ENCODE measurements around the gene TRIM13.

DNA sequence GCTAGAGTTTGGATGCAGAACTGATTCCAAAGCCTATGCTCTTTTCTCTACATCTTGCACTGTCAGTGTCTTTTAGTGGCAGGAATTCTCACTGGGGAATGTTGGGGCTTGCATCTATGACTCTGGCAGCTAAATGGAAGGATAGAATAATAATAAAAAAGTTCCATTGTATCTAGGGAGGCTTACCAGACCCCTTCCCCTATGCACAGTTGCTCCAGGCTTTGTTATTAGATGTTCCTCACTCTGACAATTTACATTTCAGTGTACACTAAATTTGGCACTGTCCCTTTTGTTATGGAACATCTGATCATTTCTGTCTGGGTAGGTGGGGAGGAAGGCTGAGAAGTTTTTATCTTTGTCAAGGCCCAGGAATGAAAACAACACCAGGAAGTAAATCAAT lies 3.7 kb upstream of the TRIM13 start:
- no peak for TF ChIP-seq EZH2phosphoT487 (IDR thresholded peaks at IDR 0.05; ENCODE audit: low read length)
- TF ChIP-seq, protein P1, sequence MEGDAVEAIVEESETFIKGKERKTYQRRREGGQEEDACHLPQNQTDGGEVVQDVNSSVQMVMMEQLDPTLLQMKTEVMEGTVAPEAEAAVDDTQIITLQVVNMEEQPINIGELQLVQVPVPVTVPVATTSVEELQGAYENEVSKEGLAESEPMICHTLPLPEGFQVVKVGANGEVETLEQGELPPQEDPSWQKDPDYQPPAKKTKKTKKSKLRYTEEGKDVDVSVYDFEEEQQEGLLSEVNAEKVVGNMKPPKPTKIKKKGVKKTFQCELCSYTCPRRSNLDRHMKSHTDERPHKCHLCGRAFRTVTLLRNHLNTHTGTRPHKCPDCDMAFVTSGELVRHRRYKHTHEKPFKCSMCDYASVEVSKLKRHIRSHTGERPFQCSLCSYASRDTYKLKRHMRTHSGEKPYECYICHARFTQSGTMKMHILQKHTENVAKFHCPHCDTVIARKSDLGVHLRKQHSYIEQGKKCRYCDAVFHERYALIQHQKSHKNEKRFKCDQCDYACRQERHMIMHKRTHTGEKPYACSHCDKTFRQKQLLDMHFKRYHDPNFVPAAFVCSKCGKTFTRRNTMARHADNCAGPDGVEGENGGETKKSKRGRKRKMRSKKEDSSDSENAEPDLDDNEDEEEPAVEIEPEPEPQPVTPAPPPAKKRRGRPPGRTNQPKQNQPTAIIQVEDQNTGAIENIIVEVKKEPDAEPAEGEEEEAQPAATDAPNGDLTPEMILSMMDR (IDR thresholded peaks at IDR 0.05; ENCODE audit: low read length): no peak

Data from MM.1S (cell line).